Measurements from ENCODE around the gene STXBP5L. TPM values are rescaled to one million over a fixed set of nuclear protein-coding genes. Genes with fewer than 3 reads are reported as not detected.
A peak's percentile ranks its signal among the peaks of the same experiment; 100 is the strongest.
"Not testable (repeated sequence)": the region's sequence is repeated elsewhere in the genome, so short reads cannot be mapped to it uniquely, and the experiment has no call there.

Gene STXBP5L
- total and polyA plus RNA-seq, 9 donors, result 2.5 to 50.2 (median 18.3) TPM

DNA sequence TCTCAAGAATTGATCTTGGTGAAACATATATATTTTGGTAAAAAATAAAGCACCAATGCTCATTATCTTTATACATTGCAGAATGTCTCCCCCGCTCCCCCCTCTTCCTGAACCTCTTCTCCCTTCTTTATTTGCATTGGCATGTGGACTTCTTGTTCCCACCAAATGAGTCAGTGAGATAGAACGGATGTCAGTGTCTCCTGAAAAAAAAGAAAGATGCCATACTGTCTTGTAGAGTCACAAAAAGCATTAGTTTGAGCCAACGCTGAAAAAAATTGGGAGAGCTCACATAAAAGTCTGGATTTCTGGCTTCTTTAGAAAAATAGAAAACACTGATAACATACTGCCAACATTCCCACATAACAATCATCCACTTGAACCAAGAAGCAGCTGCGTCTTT is 32.0 kb upstream of the STXBP5L start:
- peak overlapping the region in 1 of 2 donors; percentile 69 for H3K27ac ChIP-seq
- TF ChIP-seq EP300 (IDR thresholded peaks at IDR 0.05), result no peak
- TF ChIP-seq, protein P1, sequence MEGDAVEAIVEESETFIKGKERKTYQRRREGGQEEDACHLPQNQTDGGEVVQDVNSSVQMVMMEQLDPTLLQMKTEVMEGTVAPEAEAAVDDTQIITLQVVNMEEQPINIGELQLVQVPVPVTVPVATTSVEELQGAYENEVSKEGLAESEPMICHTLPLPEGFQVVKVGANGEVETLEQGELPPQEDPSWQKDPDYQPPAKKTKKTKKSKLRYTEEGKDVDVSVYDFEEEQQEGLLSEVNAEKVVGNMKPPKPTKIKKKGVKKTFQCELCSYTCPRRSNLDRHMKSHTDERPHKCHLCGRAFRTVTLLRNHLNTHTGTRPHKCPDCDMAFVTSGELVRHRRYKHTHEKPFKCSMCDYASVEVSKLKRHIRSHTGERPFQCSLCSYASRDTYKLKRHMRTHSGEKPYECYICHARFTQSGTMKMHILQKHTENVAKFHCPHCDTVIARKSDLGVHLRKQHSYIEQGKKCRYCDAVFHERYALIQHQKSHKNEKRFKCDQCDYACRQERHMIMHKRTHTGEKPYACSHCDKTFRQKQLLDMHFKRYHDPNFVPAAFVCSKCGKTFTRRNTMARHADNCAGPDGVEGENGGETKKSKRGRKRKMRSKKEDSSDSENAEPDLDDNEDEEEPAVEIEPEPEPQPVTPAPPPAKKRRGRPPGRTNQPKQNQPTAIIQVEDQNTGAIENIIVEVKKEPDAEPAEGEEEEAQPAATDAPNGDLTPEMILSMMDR (IDR thresholded peaks at IDR 0.05), result no peak
- no peak for TF ChIP-seq POLR2A (IDR thresholded peaks at IDR 0.05)
- no peaks in the 10 kb centered on the region for H3K27me3 ChIP-seq
- H3K4me3 ChIP-seq, result no peak overlapping the region
- no peaks in the 10 kb centered on the region for H3K9me3 ChIP-seq
- 11 to 14% (median 13%) methylated on average over 4 of the region's 4 CpGs for WGBS, 3 donors
- DNase-seq, result no peak
- H3K4me1 ChIP-seq (ENCODE audit: insufficient read depth), result peaks cover 6% of the 10 kb centered on the region
- no peaks in the 10 kb centered on the region for H3K36me3 ChIP-seq
- intact Hi-C loops (cut with DNase I), result no loop called here

DNA sequence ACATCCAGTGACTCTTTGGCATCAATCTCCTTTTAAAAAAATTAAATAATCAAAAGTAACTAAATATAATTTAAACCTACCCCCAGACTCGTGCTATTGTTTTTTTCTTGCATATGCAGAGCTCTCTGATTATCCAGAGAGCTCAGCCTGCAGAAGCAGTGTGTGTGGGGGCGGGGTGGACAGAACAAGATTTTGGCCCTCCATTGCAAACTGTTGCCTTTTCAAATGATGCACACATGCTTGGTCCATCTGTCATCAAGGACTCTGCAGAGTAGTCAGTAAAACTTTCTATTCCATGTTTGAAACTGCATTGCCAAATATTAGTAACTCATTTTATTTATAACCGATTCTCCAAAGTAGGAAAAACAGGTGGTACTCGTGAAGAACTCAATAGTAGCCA is 28.6 kb upstream of the STXBP5L start:
- WGBS, 3 donors, result 23 to 25% (median 25%) methylated on average over 4 of the region's 4 CpGs
- no peak overlapping the region for H3K4me3 ChIP-seq
- peaks cover 5% of the 10 kb centered on the region for H3K4me1 ChIP-seq (ENCODE audit: insufficient read depth)
- H3K9me3 ChIP-seq, result no peaks in the 10 kb centered on the region
- intact Hi-C loops (cut with DNase I), result no loop called here
- H3K36me3 ChIP-seq, result no peaks in the 10 kb centered on the region
- no peak overlapping the region for H3K27ac ChIP-seq
- TF ChIP-seq POLR2A (IDR thresholded peaks at IDR 0.05), result no peak
- TF ChIP-seq, protein P1 (IDR thresholded peaks at IDR 0.05), result no peak
- DNase-seq, result peak in 3 of 5 donors; percentile 26 to 37 (median 33)
- H3K27me3 ChIP-seq, result no peaks in the 10 kb centered on the region

DNA sequence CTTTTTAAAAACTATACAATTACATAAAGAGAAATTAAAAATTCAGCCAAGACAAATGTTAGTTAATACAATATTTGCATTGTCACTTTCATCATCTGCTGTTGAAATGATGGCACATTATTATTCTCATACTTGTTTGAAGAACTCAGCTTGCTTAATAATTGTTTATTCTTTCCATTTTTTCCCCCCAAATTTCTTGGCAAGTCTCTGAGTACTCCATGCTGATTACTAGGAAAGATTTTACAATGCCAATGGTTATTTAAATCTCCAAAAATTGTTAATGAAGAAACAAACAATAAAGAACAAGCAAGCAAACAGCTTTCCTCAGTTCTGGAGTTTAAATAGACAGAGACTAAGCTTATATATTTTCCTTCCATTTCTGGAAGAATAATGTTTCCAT is 15.1 kb upstream of the STXBP5L start:
- H3K4me1 ChIP-seq (ENCODE audit: insufficient read depth), result no peaks in the 10 kb centered on the region

DNA sequence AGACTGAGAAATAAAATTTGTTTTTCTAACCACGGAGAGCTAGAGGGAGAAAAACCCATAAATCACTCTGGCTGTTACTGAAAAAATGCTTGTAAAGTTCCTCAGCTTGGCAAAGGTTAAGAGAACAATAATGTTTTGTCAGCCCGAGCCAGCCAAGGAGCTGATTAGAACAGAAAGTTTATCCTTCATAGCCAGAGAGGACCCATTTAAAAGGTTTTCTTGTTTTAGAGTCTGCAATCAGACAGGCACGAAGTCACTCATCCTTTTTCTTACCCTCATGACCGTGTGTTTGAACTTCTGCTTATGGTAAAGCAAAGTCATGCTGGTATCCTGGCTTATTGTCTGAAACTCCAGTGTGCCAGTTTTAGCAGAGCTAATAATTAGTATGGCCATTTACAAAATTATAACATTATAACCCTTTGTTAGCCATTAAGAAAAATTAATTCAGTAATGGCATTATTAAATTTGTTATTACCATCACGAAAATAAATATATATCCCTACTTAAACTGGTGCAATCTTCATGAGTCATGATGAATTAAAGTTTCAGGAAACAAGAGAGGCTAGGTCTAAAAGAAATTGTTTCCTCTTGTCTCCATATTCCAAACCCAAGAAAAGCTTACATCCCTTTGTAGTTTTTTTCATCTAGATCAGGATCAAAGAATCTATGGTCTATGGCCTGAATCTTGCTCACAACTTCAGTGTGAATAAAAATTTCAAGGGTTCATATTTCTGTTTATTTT is 13.5 kb upstream of the STXBP5L start:
- intact Hi-C loops (cut with DNase I), result no loop called here
- WGBS, 3 donors, result 8 to 10% (median 8%) methylated on average over 5 of the region's 5 CpGs
- DNase-seq, result peak in 3 of 5 donors; percentile 32 to 65 (median 39)
- Histone ChIP-seq H3K36me3 (no peaks in the 10 kb centered on the region), H3K27ac (peak overlapping the region in 1 of 2 donors; percentile 7), H3K9me3 (no peaks in the 10 kb centered on the region), H3K4me3 (no peak overlapping the region), H3K27me3 (no peaks in the 10 kb centered on the region), H3K4me1 (ENCODE audit: insufficient read depth) (no peaks in the 10 kb centered on the region)
- TF ChIP-seq POLR2A (IDR thresholded peaks at IDR 0.05), result no peak
- TF ChIP-seq EP300 (IDR thresholded peaks at IDR 0.05), result no peak
- TF ChIP-seq, protein P1 (IDR thresholded peaks at IDR 0.05), result no peak

More for the DNA sequence above, 15.1 kb upstream of the STXBP5L start:
- Histone ChIP-seq H3K4me3 (no peak overlapping the region), H3K27ac (no peak overlapping the region), H3K27me3 (no peaks in the 10 kb centered on the region), H3K36me3 (no peaks in the 10 kb centered on the region), H3K9me3 (no peaks in the 10 kb centered on the region)
- DNase-seq, result no peak
- intact Hi-C loops (cut with DNase I), result no loop called here
- TF ChIP-seq, protein P1 (IDR thresholded peaks at IDR 0.05), result no peak
- no peak for TF ChIP-seq POLR2A (IDR thresholded peaks at IDR 0.05)
- no peak for TF ChIP-seq EP300 (IDR thresholded peaks at IDR 0.05)

DNA sequence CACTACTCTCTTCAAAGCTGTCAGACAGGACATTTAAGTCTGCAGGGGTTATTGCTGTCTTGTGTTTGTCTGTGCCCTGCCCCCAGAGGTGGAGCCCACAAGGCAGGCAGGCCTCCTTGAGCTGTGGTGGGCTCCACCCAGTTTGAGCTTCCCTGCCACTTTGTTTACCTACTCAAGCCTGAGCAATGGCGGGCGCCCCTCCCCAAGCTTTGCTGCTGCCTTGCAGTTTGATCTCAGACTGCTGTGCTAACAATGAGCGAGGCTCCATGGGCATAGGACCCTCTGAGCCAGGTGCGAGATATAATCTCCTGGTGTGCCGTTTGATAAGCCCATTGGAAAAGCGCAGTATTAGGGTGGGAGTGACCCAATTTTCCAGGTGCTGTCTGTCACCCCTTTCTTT is 6.3 kb upstream of the STXBP5L start:
- H3K27me3 ChIP-seq; H3K4me1 ChIP-seq (ENCODE audit: insufficient read depth); H3K4me3 ChIP-seq; H3K9me3 ChIP-seq; DNase-seq; H3K27ac ChIP-seq; intact Hi-C loops (cut with DNase I); H3K36me3 ChIP-seq: not testable (repeated sequence)
- 94 to 98% (median 97%) methylated on average over 5 to 6 of the region's 6 CpGs for WGBS, 3 donors

All from ovary (tissue), 9 donors.